Ovary (tissue), 3 donors: ENCODE measurements around the gene SPOCK1.

ENCODE experiments used
- CTCF ChIP-seq, 3 donors: fragments of 450-650 bp in 2 of 3; fragments of 200-600 bp in 1 of 3; IDR thresholded peaks; one replicate each; pipeline versions ENCODE4 v1.5.1 to v1.8.0; 2016 to 2022; ENCODE audit warnings: antibody characterized with exemption in 3 of 3, mild to moderate bottlenecking in 1 of 3
- POLR2A ChIP-seq: fragments of 450-650 bp; IDR thresholded peaks from one replicate; pipeline ENCODE4 v1.6.1; 2017; ENCODE audit warnings: antibody characterized with exemption, mild to moderate bottlenecking, moderate library complexity
- donor health status: DM: no; HTN: no; CAD: no.

- TF ChIP-seq CTCF (IDR thresholded peaks at IDR 0.05) (no peak), POLR2A (no peak)
Measured at GRCh38 chr5:137040641-137041340, 458.3 kb downstream of the SPOCK1 start.
